Breast epithelium (tissue), 3 donors: ENCODE measurements around the gene NUP37.

Experiments
- POLR2A ChIP-seq: fragments of 450-650 bp; IDR thresholded peaks from one replicate; pipeline ENCODE4 v1.6.1; 2016; ENCODE audit warnings: antibody characterized with exemption, mild to moderate bottlenecking, moderate library complexity
- POLR2AphosphoS5 ChIP-seq, 3 donors: sonication (generic); formaldehyde crosslinking; IDR thresholded peaks; one replicate each; pipeline ENCODE4 v1.6.1; 2017; ENCODE audit warnings: antibody characterized with exemption in 3 of 3
- TF ChIP-seq, protein P1 (sequence below), 3 donors: fragments of 450-650 bp; IDR thresholded peaks; one replicate each; pipeline ENCODE4 v1.5.1; 2016 to 2017; ENCODE audit warnings: antibody characterized with exemption in 3 of 3, mild to moderate bottlenecking in 3 of 3, moderate library complexity in 3 of 3

DNA sequence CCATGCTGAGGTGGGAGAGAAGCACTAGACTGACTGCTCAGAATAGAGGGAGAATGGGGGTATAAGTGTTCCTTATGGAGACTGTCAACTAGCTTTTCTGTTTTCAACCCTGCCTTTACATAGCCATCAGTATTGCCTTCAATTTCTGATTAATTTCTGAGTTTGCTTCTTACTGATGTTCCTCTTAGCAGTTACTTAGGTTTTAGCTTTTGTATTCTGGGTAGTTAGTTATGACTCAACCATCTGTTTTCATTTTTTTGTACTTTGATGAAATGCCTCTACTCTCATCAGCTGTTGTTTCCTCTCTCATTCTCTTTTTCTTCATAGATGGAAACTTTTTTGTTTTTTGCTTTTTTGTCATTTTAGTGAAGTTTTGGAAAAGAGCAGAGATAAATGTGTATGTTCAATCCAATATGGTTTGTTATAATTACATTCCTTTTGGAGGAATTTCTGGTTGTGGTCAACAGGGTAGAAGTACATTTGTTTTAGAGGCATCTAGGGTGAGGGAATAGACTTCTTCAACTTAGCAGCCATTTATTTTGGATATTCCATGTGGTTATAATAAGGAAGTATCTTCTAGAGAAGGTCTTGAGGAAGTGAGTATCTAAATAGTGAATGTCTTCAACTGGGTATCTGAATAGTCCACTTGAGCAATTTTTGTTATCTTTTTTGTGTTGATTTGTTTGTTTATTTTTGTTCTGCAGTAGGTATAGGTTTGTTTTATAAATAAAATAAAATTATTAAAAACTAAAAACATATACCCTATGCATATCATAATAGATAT lies 48.1 kb upstream of the NUP37 start:
- TF ChIP-seq POLR2AphosphoS5 (IDR thresholded peaks at IDR 0.05) = no peak
- TF ChIP-seq POLR2A = no peak
- TF ChIP-seq, protein P1, sequence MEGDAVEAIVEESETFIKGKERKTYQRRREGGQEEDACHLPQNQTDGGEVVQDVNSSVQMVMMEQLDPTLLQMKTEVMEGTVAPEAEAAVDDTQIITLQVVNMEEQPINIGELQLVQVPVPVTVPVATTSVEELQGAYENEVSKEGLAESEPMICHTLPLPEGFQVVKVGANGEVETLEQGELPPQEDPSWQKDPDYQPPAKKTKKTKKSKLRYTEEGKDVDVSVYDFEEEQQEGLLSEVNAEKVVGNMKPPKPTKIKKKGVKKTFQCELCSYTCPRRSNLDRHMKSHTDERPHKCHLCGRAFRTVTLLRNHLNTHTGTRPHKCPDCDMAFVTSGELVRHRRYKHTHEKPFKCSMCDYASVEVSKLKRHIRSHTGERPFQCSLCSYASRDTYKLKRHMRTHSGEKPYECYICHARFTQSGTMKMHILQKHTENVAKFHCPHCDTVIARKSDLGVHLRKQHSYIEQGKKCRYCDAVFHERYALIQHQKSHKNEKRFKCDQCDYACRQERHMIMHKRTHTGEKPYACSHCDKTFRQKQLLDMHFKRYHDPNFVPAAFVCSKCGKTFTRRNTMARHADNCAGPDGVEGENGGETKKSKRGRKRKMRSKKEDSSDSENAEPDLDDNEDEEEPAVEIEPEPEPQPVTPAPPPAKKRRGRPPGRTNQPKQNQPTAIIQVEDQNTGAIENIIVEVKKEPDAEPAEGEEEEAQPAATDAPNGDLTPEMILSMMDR (IDR thresholded peaks at IDR 0.05) = no peak
